Liver (tissue), 9 donors: Measurements from ENCODE around the gene SLC4A5. TPM values are rescaled to one million over a fixed set of nuclear protein-coding genes. Genes with fewer than 3 reads are reported as not detected.

Experiments used
- DNase-seq: peaks from one replicate; pipeline ENCODE4 v3.0.0-alpha.2; 2017; ENCODE audit warnings: low spot score
- H3K27ac ChIP-seq, 2 donors: one replicate each; pipeline ENCODE4 v1.7.0; 2013; ENCODE audit warnings: inconsistent platforms in 2 of 2, low read length in 2 of 2, control low read depth in 1 of 2, low read depth in 1 of 2, mild to moderate bottlenecking in 1 of 2
- H3K27me3 ChIP-seq, 4 donors: one replicate each; pipeline versions ENCODE4 v1.6.1 to v1.7.0; 2013; ENCODE audit warnings: low read length in 3 of 4, inconsistent platforms in 1 of 4, mild to moderate bottlenecking in 1 of 4, moderate library complexity in 1 of 4; ENCODE audit not compliant: control insufficient read depth in 4 of 4, insufficient read depth in 4 of 4
- H3K36me3 ChIP-seq, 4 donors: one replicate each; pipeline versions ENCODE4 v1.6.1 to v1.7.0; 2013; ENCODE audit warnings: low read length in 3 of 4, mild to moderate bottlenecking in 3 of 4, low read depth in 1 of 4, moderate library complexity in 1 of 4; ENCODE audit not compliant: control insufficient read depth in 4 of 4, insufficient read depth in 3 of 4
- H3K4me1 ChIP-seq, 4 donors: one replicate each; pipeline versions ENCODE4 v1.6.1 to v1.7.0; 2013; ENCODE audit warnings: low read length in 3 of 4, mild to moderate bottlenecking in 3 of 4, moderate library complexity in 1 of 4; ENCODE audit not compliant: control insufficient read depth in 4 of 4, insufficient read depth in 4 of 4
- H3K4me3 ChIP-seq, 3 donors: one replicate each; pipeline versions ENCODE4 v1.6.1 to v1.7.0; 2013; ENCODE audit warnings: low read length in 3 of 3, control low read depth in 1 of 3, low read depth in 1 of 3, mild to moderate bottlenecking in 1 of 3
- H3K9ac ChIP-seq, 2 donors: one replicate each; pipeline ENCODE4 v1.7.0; 2013; ENCODE audit warnings: low read length in 2 of 2, mild to moderate bottlenecking in 2 of 2, moderate library complexity in 2 of 2, control low read depth in 1 of 2, low read depth in 1 of 2
- H3K9me3 ChIP-seq, 4 donors: one replicate each; pipeline versions ENCODE4 v1.6.1 to v1.7.0; 2013; ENCODE audit warnings: low read length in 3 of 4; ENCODE audit not compliant: control insufficient read depth in 4 of 4
- EGR1 ChIP-seq, 2 donors: IDR thresholded peaks; 2 replicates each; pipeline ENCODE4 v1.6.1; 2016 to 2018; ENCODE audit warnings: antibody characterized with exemption in 2 of 2, low read depth in 2 of 2
- FOXA1 ChIP-seq: IDR thresholded peaks from 2 replicates; pipeline ENCODE4 v1.6.1; 2016; ENCODE audit warnings: antibody characterized with exemption
- FOXA2 ChIP-seq: IDR thresholded peaks from 2 replicates; pipeline ENCODE4 v1.6.1; 2016; ENCODE audit warnings: antibody characterized with exemption
- GABPA ChIP-seq, 2 donors: IDR thresholded peaks in 1 of 2; conservative IDR thresholded peaks in 1 of 2; 2 replicates each; pipeline ENCODE4 v1.6.1; 2016; ENCODE audit warnings: antibody characterized with exemption in 2 of 2, mild to moderate bottlenecking in 1 of 2, moderate library complexity in 1 of 2
- HNF4A ChIP-seq, 2 donors: conservative IDR thresholded peaks; 2 replicates each; pipeline ENCODE4 v1.6.1; 2016; ENCODE audit warnings: antibody characterized with exemption in 2 of 2, mild to moderate bottlenecking in 2 of 2
- HNF4G ChIP-seq: IDR thresholded peaks from 2 replicates; pipeline ENCODE4 v1.6.1; 2016; ENCODE audit warnings: antibody characterized with exemption
- JUND ChIP-seq, 2 donors: IDR thresholded peaks; 2 replicates each; pipeline ENCODE4 v1.6.1; 2016; ENCODE audit warnings: antibody characterized with exemption in 2 of 2
- NR2F2 ChIP-seq: IDR thresholded peaks from 2 replicates; pipeline ENCODE4 v1.6.1; 2016; ENCODE audit warnings: antibody characterized with exemption
- RAD21 ChIP-seq, 2 donors: IDR thresholded peaks; 2 replicates each; pipeline ENCODE4 v1.6.1; 2016; ENCODE audit warnings: antibody characterized with exemption in 2 of 2, mild to moderate bottlenecking in 2 of 2
- RXRA ChIP-seq, 2 donors: IDR thresholded peaks; 2 replicates each; pipeline ENCODE4 v1.6.1; 2017 to 2018; ENCODE audit warnings: antibody characterized with exemption in 2 of 2, mild to moderate bottlenecking in 1 of 2
- TAF1 ChIP-seq: conservative IDR thresholded peaks from 2 replicates; pipeline ENCODE4 v1.6.1; 2016; ENCODE audit warnings: antibody characterized with exemption, mild to moderate bottlenecking
- YY1 ChIP-seq: IDR thresholded peaks from 2 replicates; pipeline ENCODE4 v1.6.1; 2016; ENCODE audit warnings: antibody characterized with exemption, mild to moderate bottlenecking
- WGBS: extraction: QIAGEN DNeasy Blood & Tissue Kit; methylation state at CpG from one replicate; pipeline ENCODE4 v1.1.7; 2013; 5-methylcytosine and 5-hydroxymethylcytosine counted together
- polyA plus RNA-seq, 2 donors: library from polyadenylated mRNA; stranded (reverse) in 1 of 2; unstranded in 1 of 2; fragments of 200-250 nt in 1 of 2; fragments of >200 nt in 1 of 2; fragmentation: Nextera tagmentation in 1 of 2; extraction: Ambion mirVana in 1 of 2; gene quantifications; one replicate each; pipeline versions ENCODE4 v1.2.1 to v1.2.3, GENCODE V29; 2013 to 2015
- total RNA-seq, 2 donors: library from RNA; depleted of rRNA; stranded (reverse); fragments of >200 nt; gene quantifications; one replicate each; pipeline ENCODE4 v1.2.3, GENCODE V29; 2014
- TF ChIP-seq, protein P1 (sequence below): IDR thresholded peaks from 2 replicates; pipeline ENCODE4 v1.6.1; 2016; ENCODE audit warnings: antibody characterized with exemption
- TF ChIP-seq, protein P2 (sequence below): IDR thresholded peaks from 2 replicates; pipeline ENCODE4 v1.6.1; 2016; ENCODE audit warnings: antibody characterized with exemption, mild to moderate bottlenecking
- TF ChIP-seq, protein P3 (sequence below): IDR thresholded peaks from 2 replicates; pipeline ENCODE4 v1.6.1; 2016; ENCODE audit warnings: antibody characterized with exemption
- TF ChIP-seq, protein P4 (sequence below): fragments of 150-350 bp; IDR thresholded peaks from 2 replicates; pipeline ENCODE4 v1.5.1; 2017; ENCODE audit warnings: improper control_type of control experiment, low read depth, low read length; ENCODE audit not compliant: missing input control
- donor health status: healthy.
- donor health status: healthy.
- donor health status: healthy.
- donor health status: healthy.
- donor health status: healthy.

SLC4A5 gene
- total and polyA plus RNA-seq, 4 donors, result 0.12 to 0.50 (median 0.29) TPM

DNA sequence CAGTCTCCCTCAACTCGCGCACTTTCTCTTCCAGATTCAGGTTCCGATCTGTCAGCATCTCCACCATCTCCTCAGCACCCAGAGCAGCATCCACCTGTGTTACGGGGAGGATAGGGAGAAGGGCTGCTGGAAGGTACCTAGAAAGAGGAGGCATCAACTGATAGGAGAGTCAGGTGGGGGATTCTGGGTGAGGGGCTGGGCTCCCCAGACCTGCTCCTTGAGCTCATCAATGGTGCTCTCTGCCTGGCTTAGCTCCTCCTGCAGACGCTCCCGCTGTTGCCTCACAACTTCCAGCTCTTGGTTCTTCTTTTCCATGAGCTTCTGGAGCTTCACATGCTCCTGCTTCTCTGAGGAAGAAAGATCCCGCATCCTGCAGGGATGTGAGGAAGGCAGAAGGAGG, 26.8 kb upstream of the SLC4A5 start:
- no peak overlapping the region for H3K4me3 ChIP-seq
- no peak overlapping the region for H3K27ac ChIP-seq
- H3K27me3 ChIP-seq, result no peaks in the 10 kb centered on the region
- DNase-seq, result no peak
- H3K36me3 ChIP-seq, result peaks cover 16 to 65% (median 44%) of the 10 kb centered on the region in 4 donors
- no peak overlapping the region for H3K9ac ChIP-seq
- H3K4me1 ChIP-seq, result peaks cover 0 to 5% (median 4%) of the 10 kb centered on the region in 4 donors
- TF ChIP-seq FOXA2, result no peak
- WGBS, result 98% methylated on average over 7 of the region's 7 CpGs
- H3K9me3 ChIP-seq, result no peaks in the 10 kb centered on the region

DNA sequence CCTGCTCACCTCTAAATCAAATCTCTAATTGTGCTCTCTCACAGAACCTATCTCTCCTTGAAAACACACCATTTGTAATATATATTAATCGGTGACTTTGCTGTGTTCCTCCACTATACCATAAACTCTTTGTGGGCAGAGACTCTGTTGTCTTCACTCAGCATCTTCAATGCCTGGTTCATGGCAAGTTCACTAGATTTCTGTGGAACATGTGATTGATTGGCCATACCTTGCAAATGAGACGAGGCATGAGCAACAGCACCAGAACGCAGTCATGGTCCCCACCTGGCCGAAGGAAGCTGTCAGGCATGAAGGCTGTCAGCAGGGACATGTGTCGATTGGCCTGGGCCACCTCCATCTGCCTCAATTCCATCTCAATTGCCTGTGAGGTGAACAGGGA, 25.3 kb upstream of the SLC4A5 start:
- no peak overlapping the region for H3K9ac ChIP-seq
- H3K27me3 ChIP-seq, result no peaks in the 10 kb centered on the region
- no peak overlapping the region for H3K4me3 ChIP-seq
- peaks cover 0 to 14% (median 11%) of the 10 kb centered on the region in 4 donors for H3K4me1 ChIP-seq
- WGBS, result 96% methylated on average over 5 of the region's 5 CpGs
- H3K9me3 ChIP-seq, result no peaks in the 10 kb centered on the region
- peaks cover 16 to 77% (median 56%) of the 10 kb centered on the region in 4 donors for H3K36me3 ChIP-seq
- no peak for DNase-seq
- no peak overlapping the region for H3K27ac ChIP-seq
- TF ChIP-seq HNF4G, result no peak
- TF ChIP-seq EGR1 (IDR thresholded peaks at IDR 0.05; ENCODE audit: low read depth in 2 of 2), result no peak
- TF ChIP-seq NR2F2, result no peak
- TF ChIP-seq, protein P1, sequence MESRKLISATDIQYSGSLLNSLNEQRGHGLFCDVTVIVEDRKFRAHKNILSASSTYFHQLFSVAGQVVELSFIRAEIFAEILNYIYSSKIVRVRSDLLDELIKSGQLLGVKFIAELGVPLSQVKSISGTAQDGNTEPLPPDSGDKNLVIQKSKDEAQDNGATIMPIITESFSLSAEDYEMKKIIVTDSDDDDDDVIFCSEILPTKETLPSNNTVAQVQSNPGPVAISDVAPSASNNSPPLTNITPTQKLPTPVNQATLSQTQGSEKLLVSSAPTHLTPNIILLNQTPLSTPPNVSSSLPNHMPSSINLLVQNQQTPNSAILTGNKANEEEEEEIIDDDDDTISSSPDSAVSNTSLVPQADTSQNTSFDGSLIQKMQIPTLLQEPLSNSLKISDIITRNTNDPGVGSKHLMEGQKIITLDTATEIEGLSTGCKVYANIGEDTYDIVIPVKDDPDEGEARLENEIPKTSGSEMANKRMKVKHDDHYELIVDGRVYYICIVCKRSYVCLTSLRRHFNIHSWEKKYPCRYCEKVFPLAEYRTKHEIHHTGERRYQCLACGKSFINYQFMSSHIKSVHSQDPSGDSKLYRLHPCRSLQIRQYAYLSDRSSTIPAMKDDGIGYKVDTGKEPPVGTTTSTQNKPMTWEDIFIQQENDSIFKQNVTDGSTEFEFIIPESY, result no peak
- TF ChIP-seq, protein P2, sequence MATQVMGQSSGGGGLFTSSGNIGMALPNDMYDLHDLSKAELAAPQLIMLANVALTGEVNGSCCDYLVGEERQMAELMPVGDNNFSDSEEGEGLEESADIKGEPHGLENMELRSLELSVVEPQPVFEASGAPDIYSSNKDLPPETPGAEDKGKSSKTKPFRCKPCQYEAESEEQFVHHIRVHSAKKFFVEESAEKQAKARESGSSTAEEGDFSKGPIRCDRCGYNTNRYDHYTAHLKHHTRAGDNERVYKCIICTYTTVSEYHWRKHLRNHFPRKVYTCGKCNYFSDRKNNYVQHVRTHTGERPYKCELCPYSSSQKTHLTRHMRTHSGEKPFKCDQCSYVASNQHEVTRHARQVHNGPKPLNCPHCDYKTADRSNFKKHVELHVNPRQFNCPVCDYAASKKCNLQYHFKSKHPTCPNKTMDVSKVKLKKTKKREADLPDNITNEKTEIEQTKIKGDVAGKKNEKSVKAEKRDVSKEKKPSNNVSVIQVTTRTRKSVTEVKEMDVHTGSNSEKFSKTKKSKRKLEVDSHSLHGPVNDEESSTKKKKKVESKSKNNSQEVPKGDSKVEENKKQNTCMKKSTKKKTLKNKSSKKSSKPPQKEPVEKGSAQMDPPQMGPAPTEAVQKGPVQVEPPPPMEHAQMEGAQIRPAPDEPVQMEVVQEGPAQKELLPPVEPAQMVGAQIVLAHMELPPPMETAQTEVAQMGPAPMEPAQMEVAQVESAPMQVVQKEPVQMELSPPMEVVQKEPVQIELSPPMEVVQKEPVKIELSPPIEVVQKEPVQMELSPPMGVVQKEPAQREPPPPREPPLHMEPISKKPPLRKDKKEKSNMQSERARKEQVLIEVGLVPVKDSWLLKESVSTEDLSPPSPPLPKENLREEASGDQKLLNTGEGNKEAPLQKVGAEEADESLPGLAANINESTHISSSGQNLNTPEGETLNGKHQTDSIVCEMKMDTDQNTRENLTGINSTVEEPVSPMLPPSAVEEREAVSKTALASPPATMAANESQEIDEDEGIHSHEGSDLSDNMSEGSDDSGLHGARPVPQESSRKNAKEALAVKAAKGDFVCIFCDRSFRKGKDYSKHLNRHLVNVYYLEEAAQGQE, result no peak
- TF ChIP-seq RAD21 (IDR thresholded peaks at IDR 0.05), result no peak
- no peak for TF ChIP-seq FOXA1
- no peak for TF ChIP-seq HNF4A (conservative IDR thresholded peaks at IDR 0.05)
- no peak for TF ChIP-seq YY1
- TF ChIP-seq JUND (IDR thresholded peaks at IDR 0.05), result no peak

DNA sequence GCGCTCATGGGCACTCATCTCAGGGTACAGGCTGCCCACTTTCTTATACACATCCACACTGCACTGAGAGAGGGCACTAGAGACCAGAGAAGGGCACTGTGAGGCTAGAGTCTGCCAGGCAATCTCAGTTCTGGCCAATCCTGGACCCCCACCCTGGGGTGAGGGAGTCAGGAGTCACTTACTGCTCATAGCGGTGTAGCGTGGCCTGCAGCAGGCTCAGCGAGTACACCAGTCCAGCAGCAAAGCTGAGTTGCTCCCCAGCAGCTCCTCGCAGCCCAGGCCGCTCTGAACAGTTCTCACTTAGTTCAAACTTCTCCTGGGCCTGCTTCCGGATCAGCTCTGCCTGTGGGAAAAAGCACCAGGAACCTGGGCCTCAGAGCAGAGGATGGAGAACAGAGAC, 24.6 kb upstream of the SLC4A5 start:
- Histone ChIP-seq H3K4me1 (peaks cover 0 to 14% (median 11%) of the 10 kb centered on the region in 4 donors), H3K36me3 (peaks cover 19 to 84% (median 59%) of the 10 kb centered on the region in 4 donors), H3K27me3 (no peaks in the 10 kb centered on the region), H3K27ac (no peak overlapping the region), H3K4me3 (no peak overlapping the region), H3K9me3 (no peaks in the 10 kb centered on the region), H3K9ac (no peak overlapping the region)
- 97% methylated on average over 7 of the region's 7 CpGs for WGBS
- DNase-seq, result no peak
- TF ChIP-seq RAD21 (IDR thresholded peaks at IDR 0.05) (no peak), NR2F2 (no peak), HNF4G (no peak), RXRA (IDR thresholded peaks at IDR 0.05) (no peak), EGR1 (IDR thresholded peaks at IDR 0.05; ENCODE audit: low read depth in 2 of 2) (no peak), GABPA (IDR thresholded peaks at IDR 0.05 in 1 of 2, conservative IDR thresholded peaks at IDR 0.05 in 1 of 2) (no peak), YY1 (no peak), FOXA2 (no peak), JUND (IDR thresholded peaks at IDR 0.05) (no peak), TAF1 (no peak)
- TF ChIP-seq, protein P3, sequence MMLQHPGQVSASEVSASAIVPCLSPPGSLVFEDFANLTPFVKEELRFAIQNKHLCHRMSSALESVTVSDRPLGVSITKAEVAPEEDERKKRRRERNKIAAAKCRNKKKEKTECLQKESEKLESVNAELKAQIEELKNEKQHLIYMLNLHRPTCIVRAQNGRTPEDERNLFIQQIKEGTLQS, result no peak
- TF ChIP-seq, protein P4, sequence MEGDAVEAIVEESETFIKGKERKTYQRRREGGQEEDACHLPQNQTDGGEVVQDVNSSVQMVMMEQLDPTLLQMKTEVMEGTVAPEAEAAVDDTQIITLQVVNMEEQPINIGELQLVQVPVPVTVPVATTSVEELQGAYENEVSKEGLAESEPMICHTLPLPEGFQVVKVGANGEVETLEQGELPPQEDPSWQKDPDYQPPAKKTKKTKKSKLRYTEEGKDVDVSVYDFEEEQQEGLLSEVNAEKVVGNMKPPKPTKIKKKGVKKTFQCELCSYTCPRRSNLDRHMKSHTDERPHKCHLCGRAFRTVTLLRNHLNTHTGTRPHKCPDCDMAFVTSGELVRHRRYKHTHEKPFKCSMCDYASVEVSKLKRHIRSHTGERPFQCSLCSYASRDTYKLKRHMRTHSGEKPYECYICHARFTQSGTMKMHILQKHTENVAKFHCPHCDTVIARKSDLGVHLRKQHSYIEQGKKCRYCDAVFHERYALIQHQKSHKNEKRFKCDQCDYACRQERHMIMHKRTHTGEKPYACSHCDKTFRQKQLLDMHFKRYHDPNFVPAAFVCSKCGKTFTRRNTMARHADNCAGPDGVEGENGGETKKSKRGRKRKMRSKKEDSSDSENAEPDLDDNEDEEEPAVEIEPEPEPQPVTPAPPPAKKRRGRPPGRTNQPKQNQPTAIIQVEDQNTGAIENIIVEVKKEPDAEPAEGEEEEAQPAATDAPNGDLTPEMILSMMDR, result no peak
- TF ChIP-seq, protein P1, result no peak
